ENCODE data around the gene RABL6.
"Not testable (repeated sequence)": the region's sequence is repeated elsewhere in the genome, so short reads cannot be mapped to it uniquely, and the experiment has no call there.

The RABL6 gene, protein sequence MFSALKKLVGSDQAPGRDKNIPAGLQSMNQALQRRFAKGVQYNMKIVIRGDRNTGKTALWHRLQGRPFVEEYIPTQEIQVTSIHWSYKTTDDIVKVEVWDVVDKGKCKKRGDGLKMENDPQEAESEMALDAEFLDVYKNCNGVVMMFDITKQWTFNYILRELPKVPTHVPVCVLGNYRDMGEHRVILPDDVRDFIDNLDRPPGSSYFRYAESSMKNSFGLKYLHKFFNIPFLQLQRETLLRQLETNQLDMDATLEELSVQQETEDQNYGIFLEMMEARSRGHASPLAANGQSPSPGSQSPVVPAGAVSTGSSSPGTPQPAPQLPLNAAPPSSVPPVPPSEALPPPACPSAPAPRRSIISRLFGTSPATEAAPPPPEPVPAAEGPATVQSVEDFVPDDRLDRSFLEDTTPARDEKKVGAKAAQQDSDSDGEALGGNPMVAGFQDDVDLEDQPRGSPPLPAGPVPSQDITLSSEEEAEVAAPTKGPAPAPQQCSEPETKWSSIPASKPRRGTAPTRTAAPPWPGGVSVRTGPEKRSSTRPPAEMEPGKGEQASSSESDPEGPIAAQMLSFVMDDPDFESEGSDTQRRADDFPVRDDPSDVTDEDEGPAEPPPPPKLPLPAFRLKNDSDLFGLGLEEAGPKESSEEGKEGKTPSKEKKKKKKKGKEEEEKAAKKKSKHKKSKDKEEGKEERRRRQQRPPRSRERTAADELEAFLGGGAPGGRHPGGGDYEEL

DNA sequence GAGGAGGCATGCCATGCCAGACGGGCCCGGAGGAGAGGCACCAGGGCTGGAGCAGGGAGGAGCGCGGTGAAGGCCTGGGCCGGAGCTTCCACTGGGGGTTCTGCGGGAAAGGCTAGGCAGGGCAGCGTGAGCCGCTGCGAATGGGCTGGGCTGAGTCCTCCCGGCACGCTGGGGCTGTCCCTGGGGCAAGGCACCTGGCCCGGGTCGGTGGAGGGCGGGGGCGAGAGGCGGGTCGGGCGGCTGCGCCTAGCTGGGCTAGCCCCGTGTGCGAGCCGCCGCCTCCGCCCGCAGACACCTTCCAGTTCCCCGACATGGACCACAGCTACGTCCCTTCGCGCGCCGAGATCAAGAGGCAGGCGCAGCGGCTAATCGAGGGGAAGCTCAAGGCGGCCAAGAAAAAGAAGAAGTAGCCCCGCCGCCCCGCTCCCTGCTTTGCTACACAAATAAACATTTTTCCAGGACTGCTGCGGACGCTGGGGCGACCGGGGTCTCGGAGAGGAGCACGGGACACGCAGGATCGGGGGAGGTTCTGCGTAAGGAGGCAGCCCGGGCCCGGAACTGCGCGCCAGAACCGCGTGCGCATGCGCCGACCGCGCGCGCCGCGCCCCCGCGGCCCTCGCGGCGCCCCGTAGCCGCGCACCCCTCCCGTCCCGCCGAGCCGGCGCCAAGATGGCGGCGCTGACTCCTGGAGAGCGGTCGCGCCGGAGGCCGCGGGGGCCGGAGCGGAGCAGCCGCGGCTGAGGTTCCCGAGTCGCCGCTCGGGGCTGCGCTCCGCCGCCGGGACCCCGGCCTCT lies at the start of gene RABL6:
Gene RABL6 (plus strand): TSS at position 668 of the 794 bp plus-strand sequence. CDS start 249 bp downstream, outside the sequence.
- peak; percentile 90 for DNase-seq (ENCODE audit: low spot score)

DNA sequence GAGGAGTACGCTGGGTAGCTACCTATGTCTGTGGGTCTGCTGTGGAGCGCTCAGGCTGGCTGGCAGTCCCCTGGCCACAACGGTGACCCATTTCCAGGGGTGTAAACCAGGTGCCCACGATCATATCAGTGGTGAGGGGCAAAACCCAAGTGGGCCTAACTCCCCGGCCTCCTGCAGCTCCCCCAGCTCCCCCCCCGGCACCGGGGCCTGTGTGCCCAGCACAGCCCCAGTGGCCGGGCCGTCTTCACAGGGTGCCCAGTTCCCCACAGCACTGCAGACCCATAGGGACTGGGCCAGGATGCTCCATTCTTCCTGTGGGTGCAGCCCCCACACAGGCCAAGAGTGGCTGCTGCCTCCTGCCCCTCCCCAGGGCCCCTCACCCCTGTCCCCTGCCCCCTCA lies 48.7 kb upstream of the RABL6 start:
- no peak for DNase-seq (ENCODE audit: low spot score)

DNA sequence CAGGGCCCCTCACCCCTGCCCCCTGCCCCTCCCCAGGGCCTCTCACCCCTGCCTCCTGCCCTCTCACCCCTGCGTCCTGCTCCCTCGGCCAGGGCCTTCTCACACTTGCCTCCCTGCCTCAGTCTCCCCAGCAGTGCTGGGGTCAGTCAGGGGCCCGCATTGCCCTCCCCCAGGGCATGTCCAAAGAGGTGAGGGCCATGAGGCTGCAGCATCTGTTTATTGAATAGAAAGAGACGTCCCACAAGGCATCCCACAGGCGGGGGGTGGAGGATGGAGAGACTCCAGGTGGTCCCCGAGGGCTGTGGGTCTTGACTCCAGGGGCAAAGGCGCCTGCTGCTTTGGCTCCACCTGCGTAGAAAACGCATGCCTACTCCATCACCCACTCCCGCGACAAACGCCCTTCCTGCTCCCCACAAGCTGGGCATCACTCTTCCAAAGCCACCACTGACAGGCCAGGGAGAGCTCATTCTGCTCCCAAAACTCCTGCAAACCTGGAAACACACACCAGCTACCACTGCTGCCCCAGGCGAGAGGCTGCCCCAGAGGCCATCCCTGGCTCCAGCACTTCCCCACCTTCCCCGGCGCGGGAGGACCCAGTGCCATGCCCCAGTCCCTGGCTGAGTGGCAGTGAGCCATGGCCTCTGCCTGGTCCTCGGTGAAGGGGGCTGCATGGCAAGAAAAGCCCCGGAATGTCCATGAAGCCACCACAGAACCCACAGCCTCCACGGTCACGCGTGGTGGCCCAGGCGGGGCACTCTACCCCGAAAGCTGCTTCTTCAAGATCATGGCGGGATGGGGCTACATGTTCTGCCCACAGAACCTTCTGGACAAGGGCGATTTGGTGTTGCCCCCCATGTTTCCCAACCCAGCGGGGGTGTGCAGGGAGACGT lies 48.1 kb upstream of the RABL6 start:
- no peak for DNase-seq (ENCODE audit: low spot score)

DNA sequence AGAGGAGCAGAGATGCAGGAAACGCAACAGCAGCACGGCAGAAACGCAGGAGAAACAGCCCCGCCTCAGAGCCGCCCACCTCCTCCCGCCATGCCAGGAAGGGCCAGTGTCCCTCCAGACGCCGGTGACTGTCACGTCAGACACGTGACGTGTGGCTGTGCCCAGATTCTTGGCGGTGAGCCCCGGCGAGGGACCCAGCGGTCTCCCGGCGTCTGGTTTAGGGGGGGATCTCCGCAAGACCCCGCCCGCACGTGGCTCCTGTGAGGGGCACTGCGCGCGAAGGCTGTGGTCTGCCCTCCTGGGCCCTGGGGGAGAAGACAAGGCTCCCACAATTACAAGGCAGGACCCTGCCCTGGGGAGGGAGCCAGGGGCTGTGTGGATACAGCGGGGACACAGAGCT lies 47.3 kb upstream of the RABL6 start:
- DNase-seq (ENCODE audit: low spot score): no peak

DNA sequence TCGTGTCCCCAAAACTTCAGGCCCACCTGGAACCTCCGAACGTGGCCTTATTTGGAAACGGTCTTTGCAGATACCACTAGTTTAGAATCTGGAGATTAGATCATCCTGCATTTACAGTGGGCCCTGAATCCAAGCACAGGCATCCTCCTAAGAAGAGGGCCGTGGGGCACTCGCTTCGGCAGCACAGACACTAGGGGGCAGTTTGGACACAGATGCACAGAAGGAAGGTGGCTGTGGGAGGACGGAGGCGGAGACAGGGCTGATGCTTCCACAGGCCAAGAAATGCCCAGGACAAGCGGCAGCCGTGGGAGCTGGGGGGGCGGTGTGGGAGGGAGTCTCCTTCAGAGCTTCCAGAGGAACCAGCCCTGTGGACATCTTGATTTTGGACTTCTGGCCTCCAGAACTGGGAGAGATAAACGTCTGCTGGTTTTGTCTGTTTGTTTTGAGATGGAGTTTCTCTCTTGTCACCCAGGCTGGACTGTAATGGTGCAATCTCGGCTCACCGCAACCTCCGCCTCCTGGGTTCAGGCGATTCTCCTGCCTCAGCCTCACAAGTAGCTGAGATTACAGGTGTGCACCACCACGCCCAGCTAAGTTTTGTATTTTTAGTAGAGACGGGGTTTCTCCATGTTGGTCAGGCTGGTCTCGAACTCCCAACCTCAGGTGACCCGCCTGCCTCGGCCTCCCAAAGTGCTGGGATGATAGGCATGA lies 46.8 kb upstream of the RABL6 start:
- not testable (repeated sequence) for DNase-seq (ENCODE audit: low spot score)

DNA sequence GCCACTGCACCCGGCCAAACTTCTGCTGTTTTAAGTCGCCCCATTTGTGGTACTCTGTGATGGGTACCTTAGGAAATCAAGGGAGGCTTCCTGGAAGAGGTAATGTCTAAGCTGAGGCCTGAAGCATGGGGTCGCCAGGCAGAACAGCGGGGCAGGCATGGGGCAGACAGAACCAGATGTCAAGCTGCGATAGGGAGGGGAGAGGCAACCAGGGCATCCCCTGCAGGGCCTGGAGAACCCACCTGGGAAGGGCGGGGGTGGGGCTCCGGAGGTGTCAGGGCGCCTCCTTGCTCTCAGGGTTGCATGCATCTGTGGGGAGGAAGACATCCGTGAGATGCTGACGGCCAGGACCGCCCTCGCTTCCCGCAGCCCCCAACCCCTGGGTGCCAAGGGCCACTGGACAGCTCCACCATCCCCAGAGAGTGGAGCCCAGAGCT lies 46.2 kb upstream of the RABL6 start:
- DNase-seq (ENCODE audit: low spot score): no peak

DNA sequence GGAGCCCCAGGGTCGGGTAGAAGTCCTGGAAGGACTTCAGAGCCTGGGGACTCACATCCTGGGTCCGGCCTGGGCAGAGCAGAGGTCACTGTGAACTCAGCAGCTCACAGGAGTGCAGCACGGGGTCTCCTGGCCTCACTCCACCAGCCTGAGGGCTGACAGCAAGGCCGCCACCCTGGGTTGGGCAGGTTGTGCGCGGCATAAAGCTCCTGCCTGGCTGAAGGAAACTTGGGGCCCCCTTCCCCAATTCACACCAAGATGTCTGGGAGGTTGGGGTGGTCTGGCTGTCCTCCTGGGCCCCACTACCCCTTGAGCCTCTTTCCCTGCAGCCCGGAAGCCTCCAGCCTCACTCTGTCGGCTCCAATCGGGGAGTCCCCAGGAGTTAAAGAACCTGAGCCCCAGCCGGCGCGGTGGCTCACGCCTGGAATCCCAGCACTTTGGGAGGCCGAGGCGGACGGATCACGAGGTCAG lies 45.5 kb upstream of the RABL6 start:
- DNase-seq (ENCODE audit: low spot score): no peak

DNA sequence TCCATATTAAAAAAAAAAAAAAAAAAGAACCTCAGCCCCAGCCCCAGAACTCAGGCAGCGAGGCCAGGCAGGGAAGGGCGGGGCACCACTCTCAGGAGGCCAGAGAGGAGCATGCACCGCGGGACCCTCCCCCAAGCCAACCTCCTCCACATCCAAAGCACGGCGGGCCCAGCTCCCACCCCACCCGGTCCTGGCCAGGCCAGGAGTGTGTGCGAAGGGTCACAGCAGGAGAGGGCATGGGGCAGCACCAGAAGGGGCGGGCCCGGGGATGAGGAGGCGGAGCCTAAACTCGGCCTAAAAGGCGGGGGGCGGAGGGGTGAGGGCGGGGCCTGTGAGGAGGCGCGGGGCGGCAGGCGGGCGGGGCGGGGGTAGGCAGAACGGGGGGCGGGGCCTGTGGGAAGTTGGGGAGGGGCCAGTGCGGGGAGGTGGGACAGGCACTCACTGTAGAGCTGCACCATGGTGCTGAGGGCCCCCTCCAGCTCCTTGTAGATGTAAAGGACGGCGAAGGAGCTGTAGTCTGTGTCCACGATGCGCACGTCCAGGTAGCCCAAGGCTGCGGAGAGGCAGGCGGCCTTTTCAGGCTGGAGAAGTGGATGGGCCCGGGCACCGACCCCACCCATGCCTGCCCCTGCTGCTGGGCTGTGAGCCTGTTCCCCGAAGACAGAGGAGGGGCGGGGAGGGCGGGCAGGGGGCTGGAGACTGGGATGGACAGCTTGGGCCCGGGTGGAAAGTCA lies 44.7 kb upstream of the RABL6 start:
- no peak for DNase-seq (ENCODE audit: low spot score)

DNA sequence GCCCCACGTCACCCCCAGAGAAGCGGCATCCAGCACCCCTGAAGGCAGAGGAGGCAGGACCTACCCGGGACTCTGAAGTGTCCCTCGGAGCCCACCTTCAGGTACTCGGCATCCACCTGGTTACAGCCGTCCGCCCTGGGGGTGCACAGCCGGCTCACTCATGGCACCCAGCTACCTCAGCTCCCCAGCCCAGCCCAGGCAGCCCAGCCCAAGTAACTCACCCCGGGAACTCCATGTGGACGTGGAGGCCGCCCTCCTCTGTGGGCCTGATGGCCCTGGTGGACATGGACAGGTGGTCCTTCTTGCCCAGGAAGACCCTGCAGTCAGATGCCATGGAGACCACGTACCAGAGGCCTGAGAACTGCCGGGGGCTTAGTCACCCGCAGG lies 44.1 kb upstream of the RABL6 start:
- no peak for DNase-seq (ENCODE audit: low spot score)

DNA sequence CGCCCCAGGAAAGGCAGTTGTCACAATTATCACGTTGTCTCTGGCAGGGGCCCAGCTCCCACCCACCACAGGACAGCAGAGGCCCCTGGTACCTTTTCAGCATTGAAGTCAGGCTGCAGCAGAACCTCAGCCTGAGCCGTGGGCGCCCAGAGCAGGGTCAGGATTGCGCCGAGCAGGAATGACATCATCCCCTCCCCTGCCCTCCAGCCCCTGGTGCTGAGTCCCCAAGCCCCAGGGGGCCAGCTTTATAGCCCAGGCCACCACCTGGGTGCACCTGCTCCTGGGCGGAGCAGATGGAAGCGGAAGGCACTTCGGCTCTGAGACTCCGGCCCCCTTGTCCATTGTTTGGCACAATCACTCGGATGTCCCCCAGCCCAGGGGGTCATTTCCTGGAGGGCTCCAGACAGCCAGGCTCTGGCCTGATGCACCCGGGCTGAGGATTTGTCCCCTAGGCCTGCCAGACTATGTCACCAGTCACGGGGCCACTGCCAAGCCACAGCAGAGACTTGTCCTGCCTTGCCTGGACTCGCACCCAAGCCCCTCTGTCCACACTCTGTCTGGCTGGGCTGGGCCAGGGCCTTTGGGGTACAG lies 43.4 kb upstream of the RABL6 start, which contains the start of gene LCN15:
Gene LCN15 (minus strand): TSS at position 218 of the 591 bp plus-strand sequence. CDS start 30 bp downstream, at position 188.
- no peak for DNase-seq (ENCODE audit: low spot score)

DNA sequence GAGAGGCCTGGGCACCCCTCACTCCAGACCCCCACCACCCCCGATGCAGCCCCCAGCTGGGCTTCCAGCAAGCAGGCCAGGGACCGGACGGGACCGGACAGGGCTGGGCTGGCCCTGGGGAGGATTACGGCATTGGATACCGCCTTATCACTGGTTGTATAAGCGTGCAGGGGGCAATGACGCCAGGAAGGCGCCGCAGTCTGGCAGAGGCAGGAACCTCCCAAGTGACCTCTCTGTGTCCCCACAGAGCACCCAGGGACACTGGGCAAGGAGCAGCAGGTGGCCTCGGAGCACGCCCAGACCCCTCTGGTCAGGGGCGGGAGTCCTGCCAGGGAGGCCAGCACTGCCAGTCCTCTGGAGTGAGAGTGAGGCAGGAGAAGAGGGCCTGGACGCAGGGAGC lies 42.7 kb upstream of the RABL6 start:
- no peak for DNase-seq (ENCODE audit: low spot score)

DNA sequence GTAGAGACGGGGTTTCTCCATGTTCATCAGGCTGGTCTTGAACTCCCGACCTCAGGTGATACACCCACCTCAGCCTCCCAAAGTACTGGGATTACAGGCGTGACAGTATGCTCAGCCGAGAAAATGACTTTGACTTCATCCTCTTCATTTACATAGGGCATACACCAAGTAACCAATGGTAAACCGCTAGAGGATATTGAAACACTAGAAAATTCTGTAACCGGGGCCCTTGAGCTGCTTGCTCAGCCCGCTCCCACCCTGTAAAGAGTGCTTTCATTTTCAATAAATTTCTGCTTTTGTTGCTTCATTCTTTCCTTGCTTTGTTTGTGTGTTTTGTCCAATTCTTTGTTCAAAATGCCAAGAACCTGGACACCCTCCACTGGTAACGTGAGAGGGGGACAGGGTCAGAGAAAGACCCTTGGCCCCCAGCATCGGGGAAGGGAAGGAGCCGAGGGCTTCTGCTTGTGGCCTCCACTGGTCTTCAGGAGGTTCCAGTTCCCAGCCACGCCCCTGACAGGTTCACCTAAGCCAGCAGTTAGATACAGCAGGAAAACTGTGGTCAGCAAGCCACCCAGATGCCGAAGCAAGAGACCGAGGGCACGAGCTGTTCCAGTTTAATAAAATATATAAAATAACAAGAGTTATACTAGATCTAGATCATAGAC lies 41.9 kb upstream of the RABL6 start:
- DNase-seq (ENCODE audit: low spot score): not testable (repeated sequence)

DNA sequence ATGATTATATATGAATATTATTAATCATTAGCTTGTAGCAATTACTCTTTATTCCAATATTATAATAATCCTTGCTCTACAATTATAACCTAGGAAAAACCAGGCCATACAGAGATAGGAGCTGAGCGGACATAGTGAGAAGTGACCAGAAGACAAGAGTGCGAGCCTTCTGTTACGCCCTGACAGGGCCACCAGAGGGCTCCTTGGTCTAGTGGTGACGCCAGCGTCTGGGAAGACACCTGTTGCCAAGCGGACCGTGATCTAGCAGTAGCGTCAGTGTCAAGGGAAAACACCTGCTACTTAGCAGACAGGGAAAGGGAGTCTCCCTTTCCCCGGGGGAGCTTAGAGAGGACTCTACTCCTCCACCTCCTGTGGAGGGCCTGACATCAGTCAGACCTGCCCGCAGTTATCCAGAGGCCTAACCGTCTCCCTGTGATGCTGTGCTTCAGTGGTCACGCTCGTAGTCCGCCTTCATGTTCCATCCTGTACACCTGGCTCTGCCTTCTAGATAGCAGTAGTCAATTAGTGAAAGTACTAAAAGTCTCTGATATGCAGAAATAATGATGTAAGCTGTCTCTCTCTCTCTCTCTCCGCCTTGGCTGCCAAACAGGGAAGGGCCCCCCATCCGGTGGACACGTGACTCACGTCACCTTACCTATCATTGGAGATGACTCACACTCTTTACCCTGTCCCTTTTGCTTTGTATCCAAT lies 41.2 kb upstream of the RABL6 start:
- not testable (repeated sequence) for DNase-seq (ENCODE audit: low spot score)

DNA sequence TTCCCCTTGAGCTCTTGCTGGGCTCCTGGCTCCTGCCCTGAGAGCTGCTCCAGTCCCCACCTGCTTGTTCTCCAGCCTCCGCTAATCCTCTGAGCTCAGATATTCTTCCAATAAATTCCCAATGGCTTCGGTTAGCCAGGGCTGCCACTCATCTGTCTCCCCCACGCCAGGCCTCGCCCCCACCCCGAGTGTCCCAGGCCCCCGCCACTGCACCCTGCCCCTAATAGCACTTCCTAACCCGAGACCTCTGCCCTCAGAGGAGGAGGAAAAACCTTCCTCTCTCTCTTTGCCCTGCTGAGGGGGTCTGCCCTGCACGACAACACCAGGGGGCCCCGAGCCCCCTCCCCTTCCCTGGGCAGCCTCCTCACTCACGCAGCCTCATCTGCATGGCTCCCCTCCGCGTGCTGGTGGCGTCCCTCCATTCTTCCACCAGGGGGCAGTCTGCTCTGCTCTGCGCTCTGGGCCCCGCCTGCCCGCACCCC lies 38.0 kb upstream of the RABL6 start:
- DNase-seq (ENCODE audit: low spot score): no peak

DNA sequence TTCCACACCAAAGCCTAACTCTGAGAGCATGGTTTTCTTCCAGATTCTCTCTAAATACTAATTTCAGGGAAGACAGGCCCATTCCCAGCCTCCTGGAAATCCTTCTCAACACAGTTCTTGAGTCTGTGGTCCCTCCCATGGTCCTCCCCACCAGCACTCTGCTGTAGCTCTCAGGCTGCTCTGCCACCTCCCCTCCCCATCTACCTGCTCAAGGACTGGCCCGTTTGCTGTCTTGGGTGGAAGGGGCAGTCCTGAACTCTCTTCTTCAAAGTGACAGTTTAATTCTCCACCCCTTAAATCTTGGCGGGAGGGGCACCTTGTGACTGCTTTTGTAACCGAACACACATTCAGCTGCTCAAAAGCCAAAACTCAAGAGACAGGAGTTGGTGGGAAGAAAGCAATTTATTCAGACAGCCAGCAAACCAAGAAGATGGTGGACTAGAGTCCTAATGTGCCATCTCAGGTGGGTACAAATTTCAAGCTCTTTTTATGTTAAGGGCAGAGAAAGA lies 35.8 kb upstream of the RABL6 start:
- DNase-seq (ENCODE audit: low spot score): no peak

DNA sequence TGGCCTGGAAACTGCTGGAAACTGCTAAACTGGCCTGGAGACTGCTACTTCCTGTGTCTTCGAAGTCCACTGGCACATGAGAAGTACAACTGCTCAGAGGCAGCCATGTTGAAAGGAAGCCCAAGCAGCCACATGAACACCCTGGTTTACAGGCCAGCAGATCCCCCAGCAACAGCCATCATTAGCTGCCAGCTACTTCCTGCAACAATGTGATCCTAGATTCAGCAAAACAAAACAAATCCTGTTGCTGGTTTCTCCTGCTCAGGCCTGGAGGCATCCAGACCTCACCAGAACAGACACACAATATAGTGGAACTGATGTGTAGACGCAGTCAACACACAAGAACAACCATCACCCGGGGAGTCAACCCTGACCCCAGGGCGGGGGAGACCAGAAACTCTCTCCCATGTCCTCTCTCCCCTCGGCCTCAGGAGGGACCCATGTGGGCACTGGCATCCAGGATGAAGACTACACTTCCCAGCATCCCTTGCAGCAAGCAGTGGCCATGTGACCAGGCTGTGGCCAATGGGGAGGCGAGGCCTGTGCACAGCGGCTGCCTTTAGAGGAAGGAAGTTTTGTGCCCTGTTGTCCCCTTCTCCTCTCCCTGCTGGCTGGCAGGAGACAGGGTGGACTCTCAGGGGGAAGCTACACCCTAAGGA lies 34.2 kb upstream of the RABL6 start:
- DNase-seq (ENCODE audit: low spot score): no peak

DNA sequence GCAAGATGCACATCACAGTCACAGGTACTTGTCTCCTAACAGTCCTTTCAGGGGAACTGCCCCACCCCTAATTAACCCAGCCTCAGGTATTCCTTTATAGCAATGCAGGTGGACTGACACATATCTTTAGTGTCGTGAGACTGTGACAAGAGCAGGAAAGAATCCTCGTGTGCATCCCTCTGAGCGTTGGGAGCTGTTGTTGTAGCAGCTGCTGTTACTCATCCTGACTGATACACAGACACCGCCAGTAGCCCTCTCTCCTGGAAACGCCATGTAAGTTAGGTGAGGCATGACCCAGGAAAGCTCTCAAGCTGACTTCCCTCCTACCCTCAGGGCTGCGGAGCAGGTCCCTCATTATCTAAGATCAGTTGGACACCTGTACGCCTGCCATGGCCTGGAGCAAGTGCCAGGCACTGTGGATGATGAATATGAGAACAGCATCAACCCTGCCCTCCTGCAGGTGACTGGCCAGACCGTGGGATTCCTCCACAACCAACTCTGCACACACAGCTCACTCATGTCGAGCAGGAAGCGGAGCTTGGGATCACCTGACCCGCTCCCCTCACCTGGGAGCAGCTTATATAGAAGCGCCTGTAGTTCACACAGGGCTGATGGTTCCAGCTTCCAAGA lies 33.2 kb upstream of the RABL6 start:
- DNase-seq (ENCODE audit: low spot score): no peak
